ENCODE measurements around the gene RABL6. TPM values are rescaled to one million over a fixed set of nuclear protein-coding genes. Genes with fewer than 3 reads are reported as not detected.
A peak's percentile ranks its signal among the peaks of the same experiment; 100 is the strongest.
"Not testable (repeated sequence)": the region's sequence is repeated elsewhere in the genome, so short reads cannot be mapped to it uniquely, and the experiment has no call there.

Gene RABL6, protein sequence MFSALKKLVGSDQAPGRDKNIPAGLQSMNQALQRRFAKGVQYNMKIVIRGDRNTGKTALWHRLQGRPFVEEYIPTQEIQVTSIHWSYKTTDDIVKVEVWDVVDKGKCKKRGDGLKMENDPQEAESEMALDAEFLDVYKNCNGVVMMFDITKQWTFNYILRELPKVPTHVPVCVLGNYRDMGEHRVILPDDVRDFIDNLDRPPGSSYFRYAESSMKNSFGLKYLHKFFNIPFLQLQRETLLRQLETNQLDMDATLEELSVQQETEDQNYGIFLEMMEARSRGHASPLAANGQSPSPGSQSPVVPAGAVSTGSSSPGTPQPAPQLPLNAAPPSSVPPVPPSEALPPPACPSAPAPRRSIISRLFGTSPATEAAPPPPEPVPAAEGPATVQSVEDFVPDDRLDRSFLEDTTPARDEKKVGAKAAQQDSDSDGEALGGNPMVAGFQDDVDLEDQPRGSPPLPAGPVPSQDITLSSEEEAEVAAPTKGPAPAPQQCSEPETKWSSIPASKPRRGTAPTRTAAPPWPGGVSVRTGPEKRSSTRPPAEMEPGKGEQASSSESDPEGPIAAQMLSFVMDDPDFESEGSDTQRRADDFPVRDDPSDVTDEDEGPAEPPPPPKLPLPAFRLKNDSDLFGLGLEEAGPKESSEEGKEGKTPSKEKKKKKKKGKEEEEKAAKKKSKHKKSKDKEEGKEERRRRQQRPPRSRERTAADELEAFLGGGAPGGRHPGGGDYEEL
- 43.1 and 78.1 TPM in 2 replicates for total RNA-seq (2014; rRNA removed; shearing (Covaris generic); ENCODE audit: low replicate concordance)

DNA sequence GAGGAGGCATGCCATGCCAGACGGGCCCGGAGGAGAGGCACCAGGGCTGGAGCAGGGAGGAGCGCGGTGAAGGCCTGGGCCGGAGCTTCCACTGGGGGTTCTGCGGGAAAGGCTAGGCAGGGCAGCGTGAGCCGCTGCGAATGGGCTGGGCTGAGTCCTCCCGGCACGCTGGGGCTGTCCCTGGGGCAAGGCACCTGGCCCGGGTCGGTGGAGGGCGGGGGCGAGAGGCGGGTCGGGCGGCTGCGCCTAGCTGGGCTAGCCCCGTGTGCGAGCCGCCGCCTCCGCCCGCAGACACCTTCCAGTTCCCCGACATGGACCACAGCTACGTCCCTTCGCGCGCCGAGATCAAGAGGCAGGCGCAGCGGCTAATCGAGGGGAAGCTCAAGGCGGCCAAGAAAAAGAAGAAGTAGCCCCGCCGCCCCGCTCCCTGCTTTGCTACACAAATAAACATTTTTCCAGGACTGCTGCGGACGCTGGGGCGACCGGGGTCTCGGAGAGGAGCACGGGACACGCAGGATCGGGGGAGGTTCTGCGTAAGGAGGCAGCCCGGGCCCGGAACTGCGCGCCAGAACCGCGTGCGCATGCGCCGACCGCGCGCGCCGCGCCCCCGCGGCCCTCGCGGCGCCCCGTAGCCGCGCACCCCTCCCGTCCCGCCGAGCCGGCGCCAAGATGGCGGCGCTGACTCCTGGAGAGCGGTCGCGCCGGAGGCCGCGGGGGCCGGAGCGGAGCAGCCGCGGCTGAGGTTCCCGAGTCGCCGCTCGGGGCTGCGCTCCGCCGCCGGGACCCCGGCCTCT is at the start of gene RABL6:
RABL6 (plus strand) TSS at position 668 of the 794 bp plus-strand sequence. CDS start 249 bp downstream, outside the sequence.
- H3K27ac ChIP-seq (ENCODE audit: low read length), result peak within 1 kb of the TSS; percentile 69
- H2AFZ ChIP-seq (ENCODE audit: low read length), result peak within 1 kb of the TSS; percentile 62; the same call in 1 of the 2 replicates
- peak within 1 kb of the TSS; percentile 99 for H3K4me2 ChIP-seq (ENCODE audit: low read depth, low read length, poor library complexity, severe bottlenecking)
- peak within 1 kb of the TSS; percentile 99 for H3K4me3 ChIP-seq (ENCODE audit: low read length)
- DNase-seq, result peak; percentile 93
- no peaks in the 10 kb centered on the region for H3K9me3 ChIP-seq (ENCODE audit: low read length)
- H3K4me1 ChIP-seq (ENCODE audit: low read length), result peaks cover 38% of the 10 kb centered on the region
- H4K20me1 ChIP-seq (ENCODE audit: insufficient read depth, low read depth, low read length), result no peaks in the 10 kb centered on the region
- H3K27me3 ChIP-seq (ENCODE audit: low read length), result no peaks in the 10 kb centered on the region
- peaks cover 16% of the 10 kb centered on the region; the same call in 1 of the 2 replicates for H3K36me3 ChIP-seq (ENCODE audit: insufficient read depth, low read length)
- H3K9ac ChIP-seq (ENCODE audit: low read length), result peak within 1 kb of the TSS; percentile 100
- peaks cover 58% of the 10 kb centered on the region for H3K79me2 ChIP-seq (ENCODE audit: low read length)
- no peaks in the 10 kb centered on the region for H3K9me2 ChIP-seq (replicated peaks; ENCODE audit: insufficient read depth, low read length)

DNA sequence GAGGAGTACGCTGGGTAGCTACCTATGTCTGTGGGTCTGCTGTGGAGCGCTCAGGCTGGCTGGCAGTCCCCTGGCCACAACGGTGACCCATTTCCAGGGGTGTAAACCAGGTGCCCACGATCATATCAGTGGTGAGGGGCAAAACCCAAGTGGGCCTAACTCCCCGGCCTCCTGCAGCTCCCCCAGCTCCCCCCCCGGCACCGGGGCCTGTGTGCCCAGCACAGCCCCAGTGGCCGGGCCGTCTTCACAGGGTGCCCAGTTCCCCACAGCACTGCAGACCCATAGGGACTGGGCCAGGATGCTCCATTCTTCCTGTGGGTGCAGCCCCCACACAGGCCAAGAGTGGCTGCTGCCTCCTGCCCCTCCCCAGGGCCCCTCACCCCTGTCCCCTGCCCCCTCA is 48.7 kb upstream of the RABL6 start:
- no peak for DNase-seq
- no peak overlapping the region for H2AFZ ChIP-seq (ENCODE audit: low read length)
- H3K9me3 ChIP-seq (ENCODE audit: low read length), result no peaks in the 10 kb centered on the region
- no peak overlapping the region for H3K4me2 ChIP-seq (ENCODE audit: low read depth, low read length, poor library complexity, severe bottlenecking)
- no peaks in the 10 kb centered on the region for H3K79me2 ChIP-seq (ENCODE audit: low read length)
- no peaks in the 10 kb centered on the region for H3K36me3 ChIP-seq (ENCODE audit: insufficient read depth, low read length)
- no peak overlapping the region for H3K9ac ChIP-seq (ENCODE audit: low read length)
- no peaks in the 10 kb centered on the region for H3K4me1 ChIP-seq (ENCODE audit: low read length)
- H3K4me3 ChIP-seq (ENCODE audit: low read length), result no peak overlapping the region
- H3K27ac ChIP-seq (ENCODE audit: low read length), result no peak overlapping the region
- H3K9me2 ChIP-seq (replicated peaks; ENCODE audit: insufficient read depth, low read length), result no peaks in the 10 kb centered on the region
- H3K27me3 ChIP-seq (ENCODE audit: low read length), result no peaks in the 10 kb centered on the region
- 0 out of 2 replicates have a peak, but pooled peaks cover 4% of the 10 kb centered on the region for H4K20me1 ChIP-seq (ENCODE audit: insufficient read depth, low read depth, low read length)

DNA sequence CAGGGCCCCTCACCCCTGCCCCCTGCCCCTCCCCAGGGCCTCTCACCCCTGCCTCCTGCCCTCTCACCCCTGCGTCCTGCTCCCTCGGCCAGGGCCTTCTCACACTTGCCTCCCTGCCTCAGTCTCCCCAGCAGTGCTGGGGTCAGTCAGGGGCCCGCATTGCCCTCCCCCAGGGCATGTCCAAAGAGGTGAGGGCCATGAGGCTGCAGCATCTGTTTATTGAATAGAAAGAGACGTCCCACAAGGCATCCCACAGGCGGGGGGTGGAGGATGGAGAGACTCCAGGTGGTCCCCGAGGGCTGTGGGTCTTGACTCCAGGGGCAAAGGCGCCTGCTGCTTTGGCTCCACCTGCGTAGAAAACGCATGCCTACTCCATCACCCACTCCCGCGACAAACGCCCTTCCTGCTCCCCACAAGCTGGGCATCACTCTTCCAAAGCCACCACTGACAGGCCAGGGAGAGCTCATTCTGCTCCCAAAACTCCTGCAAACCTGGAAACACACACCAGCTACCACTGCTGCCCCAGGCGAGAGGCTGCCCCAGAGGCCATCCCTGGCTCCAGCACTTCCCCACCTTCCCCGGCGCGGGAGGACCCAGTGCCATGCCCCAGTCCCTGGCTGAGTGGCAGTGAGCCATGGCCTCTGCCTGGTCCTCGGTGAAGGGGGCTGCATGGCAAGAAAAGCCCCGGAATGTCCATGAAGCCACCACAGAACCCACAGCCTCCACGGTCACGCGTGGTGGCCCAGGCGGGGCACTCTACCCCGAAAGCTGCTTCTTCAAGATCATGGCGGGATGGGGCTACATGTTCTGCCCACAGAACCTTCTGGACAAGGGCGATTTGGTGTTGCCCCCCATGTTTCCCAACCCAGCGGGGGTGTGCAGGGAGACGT is 48.1 kb upstream of the RABL6 start:
- Histone ChIP-seq H3K4me2 (ENCODE audit: low read depth, low read length, poor library complexity, severe bottlenecking) (no peak overlapping the region), H3K27me3 (ENCODE audit: low read length) (no peaks in the 10 kb centered on the region)

DNA sequence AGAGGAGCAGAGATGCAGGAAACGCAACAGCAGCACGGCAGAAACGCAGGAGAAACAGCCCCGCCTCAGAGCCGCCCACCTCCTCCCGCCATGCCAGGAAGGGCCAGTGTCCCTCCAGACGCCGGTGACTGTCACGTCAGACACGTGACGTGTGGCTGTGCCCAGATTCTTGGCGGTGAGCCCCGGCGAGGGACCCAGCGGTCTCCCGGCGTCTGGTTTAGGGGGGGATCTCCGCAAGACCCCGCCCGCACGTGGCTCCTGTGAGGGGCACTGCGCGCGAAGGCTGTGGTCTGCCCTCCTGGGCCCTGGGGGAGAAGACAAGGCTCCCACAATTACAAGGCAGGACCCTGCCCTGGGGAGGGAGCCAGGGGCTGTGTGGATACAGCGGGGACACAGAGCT is 47.3 kb upstream of the RABL6 start:
- no peaks in the 10 kb centered on the region for H3K36me3 ChIP-seq (ENCODE audit: insufficient read depth, low read length)
- no peak overlapping the region for H2AFZ ChIP-seq (ENCODE audit: low read length)
- no peak overlapping the region for H3K9ac ChIP-seq (ENCODE audit: low read length)
- H3K4me1 ChIP-seq (ENCODE audit: low read length), result peaks cover 3% of the 10 kb centered on the region
- H3K9me2 ChIP-seq (replicated peaks; ENCODE audit: insufficient read depth, low read length), result no peaks in the 10 kb centered on the region
- no peak overlapping the region for H3K4me2 ChIP-seq (ENCODE audit: low read depth, low read length, poor library complexity, severe bottlenecking)
- no peak for DNase-seq
- H4K20me1 ChIP-seq (ENCODE audit: insufficient read depth, low read depth, low read length), result 0 out of 2 replicates have a peak, but pooled peaks cover 4% of the 10 kb centered on the region
- H3K27me3 ChIP-seq (ENCODE audit: low read length), result no peaks in the 10 kb centered on the region
- no peak overlapping the region for H3K27ac ChIP-seq (ENCODE audit: low read length)
- H3K79me2 ChIP-seq (ENCODE audit: low read length), result no peaks in the 10 kb centered on the region
- H3K9me3 ChIP-seq (ENCODE audit: low read length), result no peaks in the 10 kb centered on the region
- H3K4me3 ChIP-seq (ENCODE audit: low read length), result no peak overlapping the region

More for the DNA sequence above, 48.1 kb upstream of the RABL6 start:
- no peak overlapping the region for H2AFZ ChIP-seq (ENCODE audit: low read length)
- DNase-seq, result no peak
- H3K27ac ChIP-seq (ENCODE audit: low read length), result no peak overlapping the region
- H3K9me2 ChIP-seq (replicated peaks; ENCODE audit: insufficient read depth, low read length), result no peaks in the 10 kb centered on the region
- H3K79me2 ChIP-seq (ENCODE audit: low read length), result no peaks in the 10 kb centered on the region
- no peak overlapping the region for H3K4me3 ChIP-seq (ENCODE audit: low read length)
- H3K36me3 ChIP-seq (ENCODE audit: insufficient read depth, low read length), result no peaks in the 10 kb centered on the region
- 0 out of 2 replicates have a peak, but pooled peaks cover 4% of the 10 kb centered on the region for H4K20me1 ChIP-seq (ENCODE audit: insufficient read depth, low read depth, low read length)
- no peak overlapping the region for H3K9ac ChIP-seq (ENCODE audit: low read length)
- H3K4me1 ChIP-seq (ENCODE audit: low read length), result no peaks in the 10 kb centered on the region
- no peaks in the 10 kb centered on the region for H3K9me3 ChIP-seq (ENCODE audit: low read length)

DNA sequence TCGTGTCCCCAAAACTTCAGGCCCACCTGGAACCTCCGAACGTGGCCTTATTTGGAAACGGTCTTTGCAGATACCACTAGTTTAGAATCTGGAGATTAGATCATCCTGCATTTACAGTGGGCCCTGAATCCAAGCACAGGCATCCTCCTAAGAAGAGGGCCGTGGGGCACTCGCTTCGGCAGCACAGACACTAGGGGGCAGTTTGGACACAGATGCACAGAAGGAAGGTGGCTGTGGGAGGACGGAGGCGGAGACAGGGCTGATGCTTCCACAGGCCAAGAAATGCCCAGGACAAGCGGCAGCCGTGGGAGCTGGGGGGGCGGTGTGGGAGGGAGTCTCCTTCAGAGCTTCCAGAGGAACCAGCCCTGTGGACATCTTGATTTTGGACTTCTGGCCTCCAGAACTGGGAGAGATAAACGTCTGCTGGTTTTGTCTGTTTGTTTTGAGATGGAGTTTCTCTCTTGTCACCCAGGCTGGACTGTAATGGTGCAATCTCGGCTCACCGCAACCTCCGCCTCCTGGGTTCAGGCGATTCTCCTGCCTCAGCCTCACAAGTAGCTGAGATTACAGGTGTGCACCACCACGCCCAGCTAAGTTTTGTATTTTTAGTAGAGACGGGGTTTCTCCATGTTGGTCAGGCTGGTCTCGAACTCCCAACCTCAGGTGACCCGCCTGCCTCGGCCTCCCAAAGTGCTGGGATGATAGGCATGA is 46.8 kb upstream of the RABL6 start:
- H3K27ac ChIP-seq (ENCODE audit: low read length); H3K9me2 ChIP-seq (replicated peaks; ENCODE audit: insufficient read depth, low read length); H3K4me2 ChIP-seq (ENCODE audit: low read depth, low read length, poor library complexity, severe bottlenecking); H2AFZ ChIP-seq (ENCODE audit: low read length); H4K20me1 ChIP-seq (ENCODE audit: insufficient read depth, low read depth, low read length); H3K9me3 ChIP-seq (ENCODE audit: low read length); H3K36me3 ChIP-seq (ENCODE audit: insufficient read depth, low read length); H3K79me2 ChIP-seq (ENCODE audit: low read length); H3K9ac ChIP-seq (ENCODE audit: low read length); H3K4me1 ChIP-seq (ENCODE audit: low read length); H3K4me3 ChIP-seq (ENCODE audit: low read length); H3K27me3 ChIP-seq (ENCODE audit: low read length): not testable (repeated sequence)
- peak; percentile 79 for DNase-seq

DNA sequence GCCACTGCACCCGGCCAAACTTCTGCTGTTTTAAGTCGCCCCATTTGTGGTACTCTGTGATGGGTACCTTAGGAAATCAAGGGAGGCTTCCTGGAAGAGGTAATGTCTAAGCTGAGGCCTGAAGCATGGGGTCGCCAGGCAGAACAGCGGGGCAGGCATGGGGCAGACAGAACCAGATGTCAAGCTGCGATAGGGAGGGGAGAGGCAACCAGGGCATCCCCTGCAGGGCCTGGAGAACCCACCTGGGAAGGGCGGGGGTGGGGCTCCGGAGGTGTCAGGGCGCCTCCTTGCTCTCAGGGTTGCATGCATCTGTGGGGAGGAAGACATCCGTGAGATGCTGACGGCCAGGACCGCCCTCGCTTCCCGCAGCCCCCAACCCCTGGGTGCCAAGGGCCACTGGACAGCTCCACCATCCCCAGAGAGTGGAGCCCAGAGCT is 46.2 kb upstream of the RABL6 start:
- Histone ChIP-seq H3K4me1 (ENCODE audit: low read length) (peaks cover 10% of the 10 kb centered on the region), H3K4me2 (ENCODE audit: low read depth, low read length, poor library complexity, severe bottlenecking) (no peak overlapping the region)

DNA sequence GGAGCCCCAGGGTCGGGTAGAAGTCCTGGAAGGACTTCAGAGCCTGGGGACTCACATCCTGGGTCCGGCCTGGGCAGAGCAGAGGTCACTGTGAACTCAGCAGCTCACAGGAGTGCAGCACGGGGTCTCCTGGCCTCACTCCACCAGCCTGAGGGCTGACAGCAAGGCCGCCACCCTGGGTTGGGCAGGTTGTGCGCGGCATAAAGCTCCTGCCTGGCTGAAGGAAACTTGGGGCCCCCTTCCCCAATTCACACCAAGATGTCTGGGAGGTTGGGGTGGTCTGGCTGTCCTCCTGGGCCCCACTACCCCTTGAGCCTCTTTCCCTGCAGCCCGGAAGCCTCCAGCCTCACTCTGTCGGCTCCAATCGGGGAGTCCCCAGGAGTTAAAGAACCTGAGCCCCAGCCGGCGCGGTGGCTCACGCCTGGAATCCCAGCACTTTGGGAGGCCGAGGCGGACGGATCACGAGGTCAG is 45.5 kb upstream of the RABL6 start:
- Histone ChIP-seq H3K4me1 (ENCODE audit: low read length) (peaks cover 16% of the 10 kb centered on the region), H4K20me1 (ENCODE audit: insufficient read depth, low read depth, low read length) (0 out of 2 replicates have a peak, but pooled peaks cover 4% of the 10 kb centered on the region), H3K27ac (ENCODE audit: low read length) (no peak overlapping the region), H2AFZ (ENCODE audit: low read length) (no peak overlapping the region), H3K36me3 (ENCODE audit: insufficient read depth, low read length) (no peaks in the 10 kb centered on the region), H3K79me2 (ENCODE audit: low read length) (no peaks in the 10 kb centered on the region), H3K9ac (ENCODE audit: low read length) (no peak overlapping the region), H3K4me2 (ENCODE audit: low read depth, low read length, poor library complexity, severe bottlenecking) (no peak overlapping the region), H3K9me2 (replicated peaks; ENCODE audit: insufficient read depth, low read length) (no peaks in the 10 kb centered on the region), H3K4me3 (ENCODE audit: low read length) (no peak overlapping the region), H3K27me3 (ENCODE audit: low read length) (no peaks in the 10 kb centered on the region), H3K9me3 (ENCODE audit: low read length) (no peaks in the 10 kb centered on the region)
- DNase-seq, result no peak

More for the DNA sequence above, 46.2 kb upstream of the RABL6 start:
- Histone ChIP-seq H3K79me2 (ENCODE audit: low read length) (no peaks in the 10 kb centered on the region), H4K20me1 (ENCODE audit: insufficient read depth, low read depth, low read length) (0 out of 2 replicates have a peak, but pooled peaks cover 4% of the 10 kb centered on the region), H3K4me3 (ENCODE audit: low read length) (no peak overlapping the region), H2AFZ (ENCODE audit: low read length) (no peak overlapping the region), H3K9me2 (replicated peaks; ENCODE audit: insufficient read depth, low read length) (no peaks in the 10 kb centered on the region), H3K27me3 (ENCODE audit: low read length) (no peaks in the 10 kb centered on the region), H3K9ac (ENCODE audit: low read length) (no peak overlapping the region), H3K27ac (ENCODE audit: low read length) (no peak overlapping the region), H3K9me3 (ENCODE audit: low read length) (no peaks in the 10 kb centered on the region), H3K36me3 (ENCODE audit: insufficient read depth, low read length) (no peaks in the 10 kb centered on the region)
- no peak for DNase-seq

Measured in Karpas-422 (cell line).